HepG2 (cell line): ENCODE measurements around the gene C14orf119. TPM values are rescaled to one million over a fixed set of nuclear protein-coding genes. Genes with fewer than 3 reads are reported as not detected.

Source experiments
- FIP1L1 ChIP-seq: fragments of 200-400 bp; formaldehyde crosslinking; IDR thresholded peaks from 2 replicates; pipeline ENCODE4 v1.6.1; 2018; ENCODE audit warnings: low read depth, mild to moderate bottlenecking, low read length, moderate library complexity, borderline replicate concordance; ENCODE audit not compliant: insufficient read depth
- FOXM1 ChIP-seq: sonication (generic); formaldehyde crosslinking; IDR thresholded peaks from 2 replicates; pipeline ENCODE4 v1.5.0; 2020; ENCODE audit warnings: missing genetic modification reagents
- GPBP1L1 ChIP-seq: sonication (generic); formaldehyde crosslinking; IDR thresholded peaks from 2 replicates; pipeline ENCODE4 v1.5.0; 2020; ENCODE audit warnings: mild to moderate bottlenecking, missing genetic modification reagents
- JUNB ChIP-seq: sonication (generic); formaldehyde crosslinking; IDR thresholded peaks from 2 replicates; pipeline ENCODE4 v1.8.0; 2022; ENCODE audit warnings: missing genetic modification reagents, mild to moderate bottlenecking, borderline replicate concordance
- MXD3 ChIP-seq: IDR thresholded peaks from 2 replicates; pipeline ENCODE4 v1.6.1; 2016; ENCODE audit warnings: mild to moderate bottlenecking, missing biosample characterization, missing genetic modification reagents
- NFE2 ChIP-seq: sonication (generic); formaldehyde crosslinking; IDR thresholded peaks from 2 replicates; pipeline ENCODE4 v1.4.0; 2020; ENCODE audit warnings: missing genetic modification reagents
- RFX3 ChIP-seq: IDR thresholded peaks from 2 replicates; pipeline ENCODE4 v1.6.1; 2016; ENCODE audit warnings: missing biosample characterization, missing genetic modification reagents
- RFXANK ChIP-seq: IDR thresholded peaks from 2 replicates; pipeline ENCODE4 v1.6.1; 2016
- STAT5B ChIP-seq: sonication (generic); formaldehyde crosslinking; IDR thresholded peaks from 2 replicates; pipeline ENCODE4 v1.4.0; 2020; ENCODE audit warnings: missing genetic modification reagents
- TAF15 ChIP-seq: fragments of 200-400 bp; formaldehyde crosslinking; IDR thresholded peaks from one replicate; pipeline ENCODE4 v1.6.1; 2018; ENCODE audit warnings: mild to moderate bottlenecking, low read depth, low read length; ENCODE audit not compliant: poor library complexity, severe bottlenecking
- TFDP1 ChIP-seq: IDR thresholded peaks from 2 replicates; pipeline ENCODE4 v1.6.1; 2016; ENCODE audit warnings: missing compliant biosample characterization, missing genetic modification reagents, borderline replicate concordance
- ZBTB1 ChIP-seq: sonication (generic); formaldehyde crosslinking; IDR thresholded peaks from 2 replicates; pipeline ENCODE4 v1.4.0; 2020; ENCODE audit warnings: missing genetic modification reagents, borderline replicate concordance
- ZBTB25 ChIP-seq: IDR thresholded peaks from 2 replicates; pipeline ENCODE4 v1.6.1; 2018; ENCODE audit warnings: missing genetic modification reagents
- ZFP41 ChIP-seq: sonication (generic); formaldehyde crosslinking; IDR thresholded peaks from 2 replicates; pipeline ENCODE4 v1.4.0; 2020; ENCODE audit warnings: mild to moderate bottlenecking, missing genetic modification reagents, borderline replicate concordance
- ZNF253 ChIP-seq: sonication (generic); formaldehyde crosslinking; IDR thresholded peaks from 2 replicates; pipeline ENCODE4 v1.8.0; 2022; ENCODE audit warnings: mild to moderate bottlenecking, missing genetic modification reagents, borderline replicate concordance
- ZNF280D ChIP-seq: sonication (generic); formaldehyde crosslinking; IDR thresholded peaks from 2 replicates; pipeline ENCODE4 v1.5.1; 2020; ENCODE audit warnings: mild to moderate bottlenecking, missing genetic modification reagents
- ZNF367 ChIP-seq: sonication (generic); formaldehyde crosslinking; IDR thresholded peaks from 2 replicates; pipeline ENCODE4 v1.4.0; 2020; ENCODE audit warnings: missing genetic modification reagents, borderline replicate concordance
- ZNF589 ChIP-seq: sonication (generic); formaldehyde crosslinking; conservative IDR thresholded peaks from 2 replicates; pipeline ENCODE4 v1.8.0; 2022; ENCODE audit warnings: mild to moderate bottlenecking, moderate library complexity, missing genetic modification reagents
- ZNF781 ChIP-seq: sonication (generic); formaldehyde crosslinking; IDR thresholded peaks from 2 replicates; pipeline ENCODE4 v1.5.1; 2020; ENCODE audit warnings: borderline replicate concordance, mild to moderate bottlenecking, missing genetic modification reagents; ENCODE audit errors: not compliant biosample characterization
- ZSCAN5A ChIP-seq: sonication (generic); formaldehyde crosslinking; IDR thresholded peaks from 2 replicates; pipeline ENCODE4 v1.8.0; 2022; ENCODE audit warnings: mild to moderate bottlenecking, missing genetic modification reagents, borderline replicate concordance
- polyA plus RNA-seq, 8 experiments: library from polyadenylated mRNA; depleted of rRNA in 3 of 8; stranded (reverse) in 7 of 8; unstranded in 1 of 8; fragments of >200 nt; fragmentation: Illumina TruSeq in 4 of 8; extraction: Trizol in 4 of 8; gene quantifications; 2 replicates each; pipeline versions ENCODE4 v1.2.1 to v1.2.3, GENCODE V29; 2011 to 2016; ENCODE audit warnings: low read depth in 4 of 8, missing spikeins in 1 of 8, mixed read lengths in 1 of 8; ENCODE audit not compliant: insufficient read depth in 1 of 8
- total RNA-seq, 5 experiments: library from RNA; depleted of rRNA; stranded (reverse); fragments of >200 nt; fragmentation: Illumina TruSeq; extraction: Trizol; gene quantifications; 2 replicates each; pipeline ENCODE4 v1.2.3, GENCODE V29; 2016; ENCODE audit warnings: low read depth in 1 of 5

The C14orf119 gene
- total and polyA plus RNA-seq, 2 of the 13 experiments (the other 11 are each of a cell fraction or from before 2014, with no cell fraction given) = 117 to 206 TPM

GRCh38 chr14:23068789-23069412, 26.4 kb upstream of the C14orf119 start (continued):
- 0 out of 2 replicates have a peak, but pooled peaks have one; percentile 46 for TF ChIP-seq STAT5B (CRISPR knock-in tag)
- peak; percentile 92 for TF ChIP-seq TFDP1 (CRISPR knock-in tag)
- no peak for TF ChIP-seq RFXANK
- no peak for TF ChIP-seq ZNF280D (CRISPR knock-in tag)
- TF ChIP-seq FIP1L1 = no peak
- no peak for TF ChIP-seq FOXM1
- TF ChIP-seq GPBP1L1 (CRISPR knock-in tag) = no peak
- 0 out of 2 replicates have a peak, but pooled peaks have one; percentile 84 for TF ChIP-seq ZSCAN5A (CRISPR knock-in tag)
- peak; percentile 93; the same call in 1 of the 2 replicates for TF ChIP-seq ZBTB25 (CRISPR knock-in tag)
- no peak for TF ChIP-seq ZBTB1 (CRISPR knock-in tag)
- TF ChIP-seq ZFP41 (CRISPR knock-in tag) = no peak
- peak; percentile 71; the same call in 1 of the 2 replicates for TF ChIP-seq MXD3 (CRISPR knock-in tag)
- TF ChIP-seq RFX3 (CRISPR knock-in tag) = no peak
- TF ChIP-seq ZNF367 (CRISPR knock-in tag) = no peak
- TF ChIP-seq JUNB = no peak
- TF ChIP-seq ZNF253 = no peak
- no peak for TF ChIP-seq TAF15
- 0 out of 2 replicates have a peak, but pooled peaks have one; percentile 37 for TF ChIP-seq ZNF589 (CRISPR knock-in tag)
- TF ChIP-seq ZNF781 (CRISPR knock-in tag) = no peak
- no peak for TF ChIP-seq NFE2 (CRISPR knock-in tag)
